Gastrocnemius medialis (tissue), 4 donors: ENCODE results near the gene HSPB7.

ENCODE experiments used
- POLR2A ChIP-seq, 2 donors: fragments of 450-650 bp; IDR thresholded peaks; one replicate each; pipeline ENCODE4 v1.6.1; 2017; ENCODE audit warnings: antibody characterized with exemption in 2 of 2, mild to moderate bottlenecking in 2 of 2, moderate library complexity in 2 of 2
- TF ChIP-seq, protein P1 (sequence below), 5 experiments: fragments of 450-650 bp in 3 of 5; fragments of 200-600 bp in 2 of 5; sonication (generic) in 2 of 5; IDR thresholded peaks in 4 of 5; conservative IDR thresholded peaks in 1 of 5; 1 replicate in 4 of 5; 2 replicates in 1 of 5; pipeline ENCODE4 v1.5.1; 2016 to 2019; ENCODE audit warnings: antibody characterized with exemption in 5 of 5, mild to moderate bottlenecking in 3 of 5, moderate library complexity in 3 of 5

DNA sequence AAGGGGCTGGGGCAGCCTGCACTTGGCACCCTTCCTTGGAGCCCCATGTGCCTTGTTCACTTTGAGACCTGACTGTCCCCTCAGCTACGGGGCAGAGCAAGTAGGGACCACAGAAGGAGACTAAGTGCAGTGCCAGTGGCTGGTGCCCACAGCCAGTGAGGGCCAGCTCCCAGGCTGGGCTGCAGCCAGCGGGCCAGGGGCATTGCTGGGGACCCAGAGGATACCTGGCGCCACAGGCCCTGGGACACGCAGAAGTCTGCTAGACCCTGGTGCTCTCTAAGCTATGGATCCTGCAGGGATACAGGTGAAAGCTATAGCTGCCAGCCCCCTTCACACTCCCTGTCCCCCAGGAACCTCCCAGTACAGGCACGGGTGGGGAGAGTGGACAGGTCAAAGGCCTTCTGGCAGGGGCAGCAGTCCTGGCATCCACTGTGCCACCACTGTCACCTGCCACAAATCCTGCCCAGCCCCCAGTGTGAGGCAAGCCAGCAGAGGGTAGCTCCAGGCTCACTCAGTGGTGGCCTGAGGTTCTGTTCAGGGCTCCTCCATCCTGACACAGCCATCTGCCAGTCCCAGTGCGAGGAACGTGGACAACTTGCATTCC lies 5.3 kb upstream of the HSPB7 start:
- TF ChIP-seq, protein P1, sequence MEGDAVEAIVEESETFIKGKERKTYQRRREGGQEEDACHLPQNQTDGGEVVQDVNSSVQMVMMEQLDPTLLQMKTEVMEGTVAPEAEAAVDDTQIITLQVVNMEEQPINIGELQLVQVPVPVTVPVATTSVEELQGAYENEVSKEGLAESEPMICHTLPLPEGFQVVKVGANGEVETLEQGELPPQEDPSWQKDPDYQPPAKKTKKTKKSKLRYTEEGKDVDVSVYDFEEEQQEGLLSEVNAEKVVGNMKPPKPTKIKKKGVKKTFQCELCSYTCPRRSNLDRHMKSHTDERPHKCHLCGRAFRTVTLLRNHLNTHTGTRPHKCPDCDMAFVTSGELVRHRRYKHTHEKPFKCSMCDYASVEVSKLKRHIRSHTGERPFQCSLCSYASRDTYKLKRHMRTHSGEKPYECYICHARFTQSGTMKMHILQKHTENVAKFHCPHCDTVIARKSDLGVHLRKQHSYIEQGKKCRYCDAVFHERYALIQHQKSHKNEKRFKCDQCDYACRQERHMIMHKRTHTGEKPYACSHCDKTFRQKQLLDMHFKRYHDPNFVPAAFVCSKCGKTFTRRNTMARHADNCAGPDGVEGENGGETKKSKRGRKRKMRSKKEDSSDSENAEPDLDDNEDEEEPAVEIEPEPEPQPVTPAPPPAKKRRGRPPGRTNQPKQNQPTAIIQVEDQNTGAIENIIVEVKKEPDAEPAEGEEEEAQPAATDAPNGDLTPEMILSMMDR (IDR thresholded peaks at IDR 0.05 in 4 of 5, conservative IDR thresholded peaks at IDR 0.05 in 1 of 5), result no peak
- TF ChIP-seq POLR2A (IDR thresholded peaks at IDR 0.05), result no peak
